Measurements from ENCODE around the gene OR8B4.

DNA sequence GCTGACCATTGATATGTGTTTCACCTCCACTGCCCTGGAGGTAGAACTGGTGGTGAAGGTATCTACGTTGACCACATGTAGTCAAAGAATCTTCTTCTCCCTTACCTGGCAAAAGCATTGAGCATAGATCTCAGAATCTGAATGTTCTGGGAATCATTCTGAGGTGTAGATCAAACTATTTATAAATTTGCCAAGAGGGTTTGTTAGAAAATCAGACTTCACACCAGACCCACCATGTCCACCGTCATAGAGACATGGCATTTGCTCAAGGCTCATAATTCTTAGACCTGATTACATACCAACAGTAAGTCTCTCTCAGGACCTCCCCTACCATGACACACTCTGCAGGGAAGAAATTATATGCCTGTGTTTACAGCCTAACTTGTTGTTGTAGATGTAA, 40.3 kb downstream of the OR8B4 start, which contains the start of gene OR8B2:
- TF ChIP-seq POLR2A (IDR thresholded peaks at IDR 0.05; ENCODE audit: low read length) (no peak), GATA1 (IDR thresholded peaks at IDR 0.05; ENCODE audit: low read depth, low read length) (no peak)

Data from erythroblast (primary cell).